HEK293 (cell line): ENCODE data around the gene MGAT4A.

Experiments used
- CTCF ChIA-PET: fragments of 350-600 bp; formaldehyde crosslinking; extraction: SDS; loops from one replicate; lab custom pipeline; 2021; ENCODE audit warnings: antibody characterized with exemption; lab: Yijun Ruan, JAX
- POLR2A ChIA-PET: fragments of 300-600 bp; formaldehyde crosslinking; extraction: SDS; loops from one replicate; lab custom pipeline; 2020; ENCODE audit warnings: antibody characterized with exemption, inconsistent platforms; lab: Yijun Ruan, JAX
- H3K27ac ChIP-seq: fragments of 200-500 bp; sonication (Bioruptor generic); 2 replicates; pipeline ENCODE4 v1.5.1; 2014; ENCODE audit warnings: low read depth, low read length, control low read depth, inconsistent platforms; ENCODE audit errors: extremely low read depth
- H3K36me3 ChIP-seq, 2 experiments: fragments of 200-500 bp in 1 of 2; sonication (Bioruptor generic) in 1 of 2; 1 replicate in 1 of 2; 2 replicates in 1 of 2; pipeline ENCODE4 v1.5.1; 2014 to 2017; ENCODE audit warnings: inconsistent platforms in 2 of 2, low read length in 2 of 2; ENCODE audit not compliant: control insufficient read depth in 2 of 2, insufficient read depth in 1 of 2
- H3K4me1 ChIP-seq: fragments of 200-500 bp; sonication (Bioruptor generic); 2 replicates; pipeline ENCODE4 v1.5.1; 2014; ENCODE audit warnings: mild to moderate bottlenecking, low read length, inconsistent platforms; ENCODE audit not compliant: control insufficient read depth, insufficient read depth
- H3K4me3 ChIP-seq: 2 replicates; pipeline ENCODE4 v1.5.1; 2011; ENCODE audit warnings: low read depth, mild to moderate bottlenecking, control low read depth, low read length, moderate library complexity
- H3K9me3 ChIP-seq: fragments of 200-500 bp; sonication (Bioruptor generic); 2 replicates; pipeline ENCODE4 v1.5.1; 2014; ENCODE audit warnings: low read depth, low read length, inconsistent platforms; ENCODE audit not compliant: control insufficient read depth, insufficient read depth
- KLF10 ChIP-seq: fragments of 450-650 bp; IDR thresholded peaks from 2 replicates; pipeline ENCODE4 v1.5.1; 2018; ENCODE audit warnings: missing biosample characterization, mild to moderate bottlenecking, missing genetic modification characterization
- KLF16 ChIP-seq: fragments of 450-650 bp; formaldehyde crosslinking; IDR thresholded peaks from 2 replicates; pipeline ENCODE4 v1.5.1; 2017; ENCODE audit warnings: missing biosample characterization, missing genetic modification characterization
- KLF9 ChIP-seq: fragments of 450-650 bp; formaldehyde crosslinking; IDR thresholded peaks from 2 replicates; pipeline ENCODE4 v1.5.1; 2016; ENCODE audit warnings: missing biosample characterization, missing genetic modification characterization, low read depth
- TCF7L2 ChIP-seq: IDR thresholded peaks from 2 replicates; pipeline ENCODE4 v1.6.1; 2011; ENCODE audit warnings: low read depth, mild to moderate bottlenecking, inconsistent platforms, low read length, moderate library complexity, borderline replicate concordance
- ZFP3 ChIP-seq: fragments of 450-650 bp; formaldehyde crosslinking; IDR thresholded peaks from 2 replicates; pipeline ENCODE4 v1.5.1; 2016; ENCODE audit warnings: low read depth, missing biosample characterization, missing genetic modification characterization
- ZNF449 ChIP-seq: fragments of 450-650 bp; formaldehyde crosslinking; IDR thresholded peaks from 2 replicates; pipeline ENCODE4 v1.5.1; 2017; ENCODE audit warnings: missing biosample characterization, mild to moderate bottlenecking, missing genetic modification characterization, moderate library complexity
- ZNF48 ChIP-seq: fragments of 450-650 bp; formaldehyde crosslinking; IDR thresholded peaks from 2 replicates; pipeline ENCODE4 v1.5.1; 2016; ENCODE audit warnings: missing biosample characterization, missing genetic modification characterization
- ZNF513 ChIP-seq: fragments of 450-650 bp; IDR thresholded peaks from 2 replicates; pipeline ENCODE4 v1.5.1; 2018; ENCODE audit warnings: missing biosample characterization, missing genetic modification characterization
- ZNF555 ChIP-seq: fragments of 450-650 bp; formaldehyde crosslinking; conservative IDR thresholded peaks from 2 replicates; pipeline ENCODE4 v1.5.1; 2017; ENCODE audit warnings: missing biosample characterization, mild to moderate bottlenecking, missing genetic modification characterization, inconsistent platforms
- ZNF624 ChIP-seq: fragments of 450-650 bp; formaldehyde crosslinking; IDR thresholded peaks from 2 replicates; pipeline ENCODE4 v1.5.1; 2017; ENCODE audit warnings: missing biosample characterization, missing genetic modification characterization
- ZNF629 ChIP-seq: fragments of 450-650 bp; formaldehyde crosslinking; IDR thresholded peaks from 2 replicates; pipeline ENCODE4 v1.5.1; 2017; ENCODE audit warnings: missing biosample characterization, missing genetic modification characterization
- ZNF692 ChIP-seq: fragments of 450-650 bp; formaldehyde crosslinking; IDR thresholded peaks from 2 replicates; pipeline ENCODE4 v1.5.1; 2016; ENCODE audit warnings: missing biosample characterization, missing genetic modification characterization
- ZNF776 ChIP-seq: fragments of 450-650 bp; formaldehyde crosslinking; IDR thresholded peaks from 2 replicates; pipeline ENCODE4 v1.5.0; 2017; ENCODE audit warnings: missing biosample characterization, missing genetic modification characterization, borderline replicate concordance
- ZNF791 ChIP-seq: fragments of 450-650 bp; formaldehyde crosslinking; IDR thresholded peaks from 2 replicates; pipeline ENCODE4 v1.5.1; 2016; ENCODE audit warnings: missing biosample characterization, missing genetic modification characterization
- ZSCAN16 ChIP-seq: fragments of 450-650 bp; formaldehyde crosslinking; IDR thresholded peaks from 2 replicates; pipeline ENCODE4 v1.5.1; 2016; ENCODE audit warnings: missing biosample characterization, missing genetic modification characterization
- ZSCAN5A ChIP-seq: fragments of 450-650 bp; formaldehyde crosslinking; IDR thresholded peaks from 2 replicates; pipeline ENCODE4 v1.5.1; 2016; ENCODE audit warnings: missing biosample characterization, missing genetic modification characterization

Gene MGAT4A

GRCh38 chr2:98573426-98573825 lies 157.5 kb downstream of the MGAT4A start:
- H3K36me3 ChIP-seq, result peaks cover 0 to 87% of the 10 kb centered on the region in 2 experiments; a peak in 2 of 3 replicates
- H3K9me3 ChIP-seq, result no peaks in the 10 kb centered on the region
- no peak for TF ChIP-seq ZSCAN16 (tag by site-specific recombination)
- no peaks in the 10 kb centered on the region for H3K4me1 ChIP-seq
- H3K4me3 ChIP-seq, result no peak overlapping the region
- CTCF ChIA-PET, result interaction anchor here (0.7 kb wide), 1 partner anchor 1494 kb away, joined by 4 read pairs; no protein-coding TSS in a partner anchor
- H3K27ac ChIP-seq, result no peak overlapping the region
- POLR2A ChIA-PET, result no interaction called here

GRCh38 chr2:98572676-98573075 lies 158.3 kb downstream of the MGAT4A start:
- Histone ChIP-seq H3K4me3 (no peak overlapping the region), H3K4me1 (no peaks in the 10 kb centered on the region), H3K36me3 (peaks cover 0 to 87% of the 10 kb centered on the region in 2 experiments; a peak in 2 of 3 replicates), H3K27ac (no peak overlapping the region), H3K9me3 (no peaks in the 10 kb centered on the region)
- ChIA-PET POLR2A (no interaction called here), CTCF (interaction anchor here (0.8 kb wide), 1 partner anchor 11 kb away, joined by 3 read pairs; no protein-coding TSS in a partner anchor)
- TF ChIP-seq ZNF791 (tag by site-specific recombination), result no peak

- POLR2A ChIA-PET, result no interaction called here
Measured at GRCh38 chr2:98572211-98572610, 158.7 kb downstream of the MGAT4A start.

More at GRCh38 chr2:98572211-98572610, 158.7 kb downstream of the MGAT4A start:
- Histone ChIP-seq H3K4me1 (no peaks in the 10 kb centered on the region), H3K36me3 (peaks cover 0 to 87% of the 10 kb centered on the region in 2 experiments; a peak in 2 of 3 replicates), H3K9me3 (no peaks in the 10 kb centered on the region), H3K27ac (no peak overlapping the region), H3K4me3 (no peak overlapping the region)
- TF ChIP-seq ZNF692 (no peak), ZNF513 (tag by site-specific recombination) (no peak), ZNF776 (no peak), KLF10 (no peak), ZNF555 (tag by site-specific recombination) (no peak), ZFP3 (no peak), KLF16 (tag by site-specific recombination) (no peak), ZSCAN16 (tag by site-specific recombination) (no peak), ZNF449 (tag by site-specific recombination) (no peak), KLF9 (tag by site-specific recombination) (no peak), ZNF624 (no peak), ZSCAN5A (no peak), ZNF48 (tag by site-specific recombination) (no peak), ZNF629 (tag by site-specific recombination) (no peak), TCF7L2 (no peak)
- CTCF ChIA-PET, result interaction anchor here (0.8 kb wide), 1 partner anchor 11 kb away, joined by 3 read pairs; no protein-coding TSS in a partner anchor
